Endothelial cell of umbilical vein (primary cell): Measurements from ENCODE around the gene KAZN. TPM values are rescaled to one million over a fixed set of nuclear protein-coding genes. Genes with fewer than 3 reads are reported as not detected.

Source experiments
- BruUV-seq: library from RNA; stranded (reverse); fragments of 400-500 nt; replicated peaks from 2 replicates; lab custom pipeline; 2021; lab: Mats Ljungman, UMichigan
- CTCF ChIA-PET: fragments of 300-600, 350-600 bp; sonication (Branson Sonifier 250); formaldehyde crosslinking; loops from one replicate; lab custom pipeline; 2021; ENCODE audit warnings: antibody characterized with exemption, inconsistent platforms; lab: Charles Lee
- POLR2A ChIA-PET: fragments of 300-600, 350-600 bp; sonication (Branson Sonifier 250); formaldehyde crosslinking; loops from one replicate; lab custom pipeline; 2021; ENCODE audit warnings: antibody characterized with exemption, inconsistent platforms; lab: Charles Lee
- DNase-seq: peaks from one replicate; pipeline ENCODE4 v3.0.0-alpha.2; 2011; ENCODE audit warnings: low read depth, low spot score
- FAIRE-seq: peaks from 2 replicates; lab custom pipeline; 2011; peaks lifted over from hg19 to GRCh38; lab: Jason Lieb, UNC
- H2AFZ ChIP-seq: 2 replicates; pipeline ENCODE4 v1.6.0; 2012; ENCODE audit warnings: low read depth, low read length, control low read depth, inconsistent platforms
- H3K27ac ChIP-seq: 2 replicates; pipeline ENCODE4 v1.5.1; 2011; ENCODE audit warnings: low read depth, mild to moderate bottlenecking, control low read depth, low read length, moderate library complexity; ENCODE audit not compliant: insufficient read depth
- H3K27me3 ChIP-seq, 2 experiments: 2 replicates each; pipeline versions ENCODE4 v1.6.0 to v1.6.1; 2011; ENCODE audit warnings: low read length in 2 of 2, mixed read lengths in 1 of 2; ENCODE audit not compliant: control insufficient read depth in 2 of 2, insufficient read depth in 2 of 2
- H3K36me3 ChIP-seq, 2 experiments: 2 replicates in 1 of 2; 3 replicates in 1 of 2; pipeline ENCODE4 v1.5.1; 2011; ENCODE audit warnings: low read length in 2 of 2, mild to moderate bottlenecking in 1 of 2, moderate library complexity in 1 of 2; ENCODE audit not compliant: control insufficient read depth in 2 of 2, insufficient read depth in 2 of 2; ENCODE audit errors: extremely low read depth in 1 of 2
- H3K4me1 ChIP-seq: 3 replicates; pipeline ENCODE4 v1.5.1; 2011; ENCODE audit warnings: mild to moderate bottlenecking, low read length; ENCODE audit not compliant: control insufficient read depth, insufficient read depth; ENCODE audit errors: extremely low read depth
- H3K4me2 ChIP-seq: 2 replicates; pipeline ENCODE4 v1.6.1; 2011; ENCODE audit warnings: low read length, control low read depth, mixed read lengths; ENCODE audit not compliant: insufficient read depth
- H3K4me3 ChIP-seq, 3 experiments: fragments of 200-600 bp in 1 of 3; sonication (generic), shearing (Covaris generic) in 1 of 3; replicated peaks in 1 of 3; 2 replicates each; pipeline ENCODE4 v1.5.1; 2011 to 2016; ENCODE audit warnings: control low read depth in 3 of 3, low read length in 3 of 3, mild to moderate bottlenecking in 2 of 3, inconsistent platforms in 1 of 3, low read depth in 1 of 3, moderate library complexity in 1 of 3; ENCODE audit not compliant: insufficient read depth in 1 of 3
- H3K79me2 ChIP-seq: 2 replicates; pipeline ENCODE4 v1.6.0; 2012; ENCODE audit warnings: low read length, inconsistent platforms; ENCODE audit not compliant: control insufficient read depth, insufficient read depth
- H3K9ac ChIP-seq: replicated peaks from 2 replicates; pipeline ENCODE3; 2011; ENCODE audit warnings: low read length, control low read depth; ENCODE audit not compliant: insufficient read depth; ENCODE audit errors: extremely low read depth
- H3K9me1 ChIP-seq: replicated peaks from 3 replicates; pipeline ENCODE4 v1.6.0; 2011; ENCODE audit warnings: mild to moderate bottlenecking, low read length; ENCODE audit not compliant: control insufficient read depth, insufficient read depth; ENCODE audit errors: extremely low read depth
- H3K9me3 ChIP-seq: replicated peaks from 2 replicates; pipeline ENCODE4 v1.5.1; 2012; ENCODE audit warnings: low read length, inconsistent platforms; ENCODE audit not compliant: control insufficient read depth, insufficient read depth
- H4K20me1 ChIP-seq: replicated peaks from 2 replicates; pipeline ENCODE3; 2011; ENCODE audit warnings: mild to moderate bottlenecking, low read length; ENCODE audit not compliant: control insufficient read depth, insufficient read depth; ENCODE audit errors: extremely low read depth
- EZH2 ChIP-seq: IDR thresholded peaks from 2 replicates; pipeline ENCODE4 v1.6.1; 2012; ENCODE audit warnings: borderline replicate concordance, low read depth, mild to moderate bottlenecking, moderate library complexity, low read length, inconsistent platforms; ENCODE audit not compliant: severe bottlenecking
- FOS ChIP-seq: IDR thresholded peaks from 2 replicates; pipeline ENCODE4 v1.6.1; 2011; ENCODE audit warnings: mild to moderate bottlenecking, low read length, moderate library complexity, borderline replicate concordance; ENCODE audit not compliant: insufficient read depth
- GATA2 ChIP-seq: IDR thresholded peaks from 2 replicates; pipeline ENCODE4 v1.7.0; 2011; ENCODE audit warnings: low read depth, mild to moderate bottlenecking, moderate library complexity, mixed read lengths, low read length; ENCODE audit not compliant: insufficient read length, insufficient read depth
- JUN ChIP-seq: IDR thresholded peaks from 2 replicates; pipeline ENCODE4 v1.6.1; 2011; ENCODE audit warnings: borderline replicate concordance, low read depth; ENCODE audit not compliant: insufficient read length, insufficient read depth
- MYC ChIP-seq: IDR thresholded peaks from one replicate; pipeline ENCODE4 v1.6.1; 2011; ENCODE audit warnings: mild to moderate bottlenecking, low read depth, low read length
- POLR2A ChIP-seq: IDR thresholded peaks from 2 replicates; pipeline ENCODE4 v1.6.1; 2012; ENCODE audit warnings: low read depth, mild to moderate bottlenecking, control low read depth, low read length
- POLR2AphosphoS5 ChIP-seq: IDR thresholded peaks from 2 replicates; pipeline ENCODE4 v1.6.1; 2012; ENCODE audit warnings: low read depth, mild to moderate bottlenecking, control low read depth, low read length, moderate library complexity; ENCODE audit not compliant: insufficient read depth
- dilution Hi-C: fragments of 300-500 bp; cut with MboI; formaldehyde crosslinking; loops from one replicate; pipeline ENCODE4 v1.15.0; 2019; ENCODE audit warnings: low sequenced_read_pairs; ENCODE audit not compliant: extremely low pct_ligation_motif_present
- intact Hi-C: fragments of 100-400 bp; cut with micrococcal nuclease; formaldehyde crosslinking; loops from one replicate; pipeline ENCODE4 v1.10.0; 2022
- polyA plus RNA-seq, 4 experiments: library from polyadenylated mRNA; depleted of rRNA in 3 of 4; stranded (reverse) in 3 of 4; unstranded in 1 of 4; fragments of >200 nt; gene quantifications; 2 replicates each; pipeline versions ENCODE4 v1.2.1 to v1.2.3, GENCODE V29; 2011 to 2012; ENCODE audit warnings: missing spikeins in 1 of 4
- total RNA-seq: library from RNA; stranded (reverse); gene quantifications from 2 replicates; pipeline ENCODE4 v1.2.3, GENCODE V29; 2021
- TF ChIP-seq, protein P1 (sequence below): IDR thresholded peaks from 2 replicates; pipeline ENCODE4 v1.6.1; 2011; ENCODE audit not compliant: insufficient read depth, insufficient read length
- TF ChIP-seq, protein P2 (sequence below), 2 donors: IDR thresholded peaks; 1 replicate in 1 of 2; 2 replicates in 1 of 2; pipeline ENCODE4 v1.5.1; 2011; ENCODE audit warnings: low read length in 2 of 2, mild to moderate bottlenecking in 2 of 2, moderate library complexity in 2 of 2, control low read depth in 1 of 2, inconsistent platforms in 1 of 2, low read depth in 1 of 2; ENCODE audit not compliant: insufficient read depth in 1 of 2; ENCODE audit errors: extremely low read depth in 1 of 2

KAZN gene
- total and polyA plus RNA-seq, 2 donors (not counting 3 experiments of a cell fraction or from before 2014, with no cell fraction given), result 1.6 to 5.8 TPM

DNA sequence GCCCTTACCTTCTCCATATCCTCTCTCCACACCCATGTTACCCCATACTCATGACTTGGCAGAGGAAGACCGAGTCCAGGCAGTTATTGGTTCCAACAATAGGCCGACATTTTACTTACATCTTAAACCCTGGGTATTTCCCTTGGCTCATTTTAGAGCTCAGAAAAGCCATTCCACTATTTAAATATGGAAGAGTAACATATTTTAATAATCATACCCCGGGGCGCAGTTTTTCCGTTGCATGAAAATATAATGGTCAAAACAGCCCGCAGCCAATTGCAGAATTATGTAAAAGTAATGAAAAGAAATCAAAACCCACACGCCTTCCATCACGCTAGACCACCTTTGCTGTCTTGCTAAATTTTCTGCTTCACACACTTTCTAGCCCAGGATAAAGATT is 48.5 kb downstream of the KAZN start:
- CTCF ChIA-PET, result no interaction called here
- intact Hi-C loops, result no loop called here

More for the DNA sequence above, 48.5 kb downstream of the KAZN start:
- no peak overlapping the region for H2AFZ ChIP-seq
- H4K20me1 ChIP-seq, result no peaks in the 10 kb centered on the region
- H3K9ac ChIP-seq, result no peak overlapping the region
- no peak overlapping the region for H3K4me3 ChIP-seq
- no peak overlapping the region for H3K4me2 ChIP-seq
- no peaks in the 10 kb centered on the region for H3K36me3 ChIP-seq
- BruUV-seq, result no TSS peak
- FAIRE-seq (no peak), DNase-seq (no peak)
- POLR2A ChIA-PET, result no interaction called here
- H3K4me1 ChIP-seq, result no peaks in the 10 kb centered on the region
- H3K27ac ChIP-seq, result no peak overlapping the region
- TF ChIP-seq POLR2AphosphoS5 (no peak), FOS (no peak), JUN (no peak), GATA2 (no peak), EZH2 (no peak), MYC (no peak), POLR2A (no peak)
- TF ChIP-seq, protein P1, sequence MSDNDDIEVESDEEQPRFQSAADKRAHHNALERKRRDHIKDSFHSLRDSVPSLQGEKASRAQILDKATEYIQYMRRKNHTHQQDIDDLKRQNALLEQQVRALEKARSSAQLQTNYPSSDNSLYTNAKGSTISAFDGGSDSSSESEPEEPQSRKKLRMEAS, result no peak
- TF ChIP-seq, protein P2, sequence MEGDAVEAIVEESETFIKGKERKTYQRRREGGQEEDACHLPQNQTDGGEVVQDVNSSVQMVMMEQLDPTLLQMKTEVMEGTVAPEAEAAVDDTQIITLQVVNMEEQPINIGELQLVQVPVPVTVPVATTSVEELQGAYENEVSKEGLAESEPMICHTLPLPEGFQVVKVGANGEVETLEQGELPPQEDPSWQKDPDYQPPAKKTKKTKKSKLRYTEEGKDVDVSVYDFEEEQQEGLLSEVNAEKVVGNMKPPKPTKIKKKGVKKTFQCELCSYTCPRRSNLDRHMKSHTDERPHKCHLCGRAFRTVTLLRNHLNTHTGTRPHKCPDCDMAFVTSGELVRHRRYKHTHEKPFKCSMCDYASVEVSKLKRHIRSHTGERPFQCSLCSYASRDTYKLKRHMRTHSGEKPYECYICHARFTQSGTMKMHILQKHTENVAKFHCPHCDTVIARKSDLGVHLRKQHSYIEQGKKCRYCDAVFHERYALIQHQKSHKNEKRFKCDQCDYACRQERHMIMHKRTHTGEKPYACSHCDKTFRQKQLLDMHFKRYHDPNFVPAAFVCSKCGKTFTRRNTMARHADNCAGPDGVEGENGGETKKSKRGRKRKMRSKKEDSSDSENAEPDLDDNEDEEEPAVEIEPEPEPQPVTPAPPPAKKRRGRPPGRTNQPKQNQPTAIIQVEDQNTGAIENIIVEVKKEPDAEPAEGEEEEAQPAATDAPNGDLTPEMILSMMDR (IDR thresholded peaks at IDR 0.05; ENCODE audit: extremely low read depth in 1 of 2, insufficient read depth in 1 of 2, low read depth in 1 of 2, low read length in 2 of 2), result no peak
- H3K79me2 ChIP-seq, result no peaks in the 10 kb centered on the region
- H3K9me3 ChIP-seq, result peaks cover 1% of the 10 kb centered on the region
- no peaks in the 10 kb centered on the region for H3K9me1 ChIP-seq
- no peaks in the 10 kb centered on the region for H3K27me3 ChIP-seq
- dilution Hi-C loops, result no loop called here
